ENCODE measurements around the gene CUEDC1.
"Not testable (repeated sequence)": the region's sequence is repeated elsewhere in the genome, so short reads cannot be mapped to it uniquely, and the experiment has no call there.

Gene CUEDC1

DNA sequence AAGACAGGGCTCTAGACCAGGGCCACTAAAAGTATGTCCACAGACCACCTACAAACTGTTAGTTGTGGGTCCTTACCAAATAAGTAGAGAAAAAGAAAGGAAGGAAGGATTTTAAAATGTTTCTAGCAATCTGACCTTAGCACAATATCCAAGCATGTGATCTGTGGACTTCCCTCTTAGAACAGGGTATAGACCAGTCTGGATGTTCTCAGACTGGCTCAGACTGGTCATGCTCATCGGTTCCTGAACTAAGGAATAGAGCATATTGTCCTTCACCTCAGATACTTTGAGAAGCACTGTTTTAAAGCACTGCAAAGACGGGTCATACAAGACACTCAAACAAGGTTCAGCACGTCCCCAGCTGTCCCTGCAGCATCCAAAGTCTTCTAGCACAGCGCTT lies 25.8 kb downstream of the CUEDC1 start:
- no peak for DNase-seq (ENCODE audit: insufficient read length, low spot score)
- TF ChIP-seq SPI1 (IDR thresholded peaks at IDR 0.05; ENCODE audit: low read depth, low read length), result no peak
- TF ChIP-seq POLR2A (IDR thresholded peaks at IDR 0.05; ENCODE audit: low read depth, low read length), result no peak
- TF ChIP-seq POLR2AphosphoS5 (IDR thresholded peaks at IDR 0.05; ENCODE audit: low read depth, low read length), result no peak
- no peak for TF ChIP-seq PAX5 (IDR thresholded peaks at IDR 0.05; ENCODE audit: insufficient read depth, low read length, severe bottlenecking)
- TF ChIP-seq TAF1 (IDR thresholded peaks at IDR 0.05; ENCODE audit: low read depth, low read length), result no peak
- no peak for TF ChIP-seq POU2F2 (IDR thresholded peaks at IDR 0.05; ENCODE audit: low read depth, low read length)
- FAIRE-seq, result no peak

DNA sequence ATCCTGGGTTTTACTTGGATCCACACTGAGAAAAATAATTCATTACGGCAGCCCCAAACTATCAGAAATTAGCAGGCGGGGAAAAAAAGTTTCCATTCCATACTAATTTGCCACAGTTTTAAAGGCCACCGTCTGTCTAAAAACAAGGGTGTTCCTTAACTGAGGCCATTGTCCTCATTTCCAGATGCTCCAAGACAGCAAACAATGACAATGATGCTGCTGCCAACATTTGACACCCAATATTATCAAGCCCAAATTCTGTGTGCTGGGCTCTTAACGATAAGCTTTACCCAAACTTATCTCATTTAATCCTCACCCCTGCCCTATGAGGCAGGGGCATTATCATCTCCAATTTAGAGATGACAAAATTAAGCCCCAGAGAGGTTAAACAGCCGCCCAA lies 26.3 kb downstream of the CUEDC1 start:
- FAIRE-seq (no peak), DNase-seq (ENCODE audit: insufficient read length, low spot score) (no peak)
- TF ChIP-seq POLR2AphosphoS5 (IDR thresholded peaks at IDR 0.05; ENCODE audit: low read depth, low read length), result no peak
- no peak for TF ChIP-seq SPI1 (IDR thresholded peaks at IDR 0.05; ENCODE audit: low read depth, low read length)
- no peak for TF ChIP-seq POU2F2 (IDR thresholded peaks at IDR 0.05; ENCODE audit: low read depth, low read length)
- no peak for TF ChIP-seq TAF1 (IDR thresholded peaks at IDR 0.05; ENCODE audit: low read depth, low read length)
- TF ChIP-seq PAX5 (IDR thresholded peaks at IDR 0.05; ENCODE audit: insufficient read depth, low read length, severe bottlenecking), result no peak
- no peak for TF ChIP-seq POLR2A (IDR thresholded peaks at IDR 0.05; ENCODE audit: low read depth, low read length)

DNA sequence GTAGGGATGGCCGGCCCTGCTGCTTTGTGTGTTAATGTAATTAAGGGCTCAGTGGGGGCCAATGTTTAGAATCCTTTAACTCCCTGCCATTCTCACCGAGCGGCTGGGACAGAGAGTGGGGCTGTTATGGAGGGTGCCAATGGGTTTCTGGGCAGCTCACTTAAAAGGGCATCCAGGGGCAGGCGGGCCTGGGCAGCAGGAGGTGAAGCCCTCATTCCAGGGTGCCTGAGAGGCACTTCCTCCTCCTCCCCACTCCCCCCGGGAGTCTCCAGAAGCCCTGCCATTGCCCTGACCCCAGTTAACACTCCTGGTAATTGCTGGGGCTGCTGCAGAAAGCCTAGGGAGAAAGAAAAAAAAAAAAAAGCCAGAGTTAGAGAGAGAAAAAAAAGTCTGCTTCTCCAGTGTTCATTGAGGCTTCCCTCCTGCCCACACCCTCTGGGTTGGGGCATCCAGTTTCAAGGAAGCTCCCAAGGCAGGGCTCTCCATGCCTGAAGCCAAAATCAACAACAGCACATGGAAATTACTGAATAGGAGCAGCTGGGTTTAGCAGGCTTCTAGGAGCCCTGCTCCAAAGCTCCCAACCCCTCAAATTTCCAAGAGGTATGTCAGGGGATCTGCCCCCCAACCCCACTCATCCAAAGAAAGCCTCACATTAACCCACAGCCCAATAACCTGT lies 28.0 kb downstream of the CUEDC1 start:
- DNase-seq (ENCODE audit: insufficient read length, low spot score), result no peak
- FAIRE-seq, result no peak
- TF ChIP-seq TAF1 (IDR thresholded peaks at IDR 0.05; ENCODE audit: low read depth, low read length) (no peak), SPI1 (IDR thresholded peaks at IDR 0.05; ENCODE audit: low read depth, low read length) (no peak), POU2F2 (IDR thresholded peaks at IDR 0.05; ENCODE audit: low read depth, low read length) (no peak), PAX5 (IDR thresholded peaks at IDR 0.05; ENCODE audit: insufficient read depth, low read length, severe bottlenecking) (no peak), POLR2AphosphoS5 (IDR thresholded peaks at IDR 0.05; ENCODE audit: low read depth, low read length) (no peak), POLR2A (IDR thresholded peaks at IDR 0.05; ENCODE audit: low read depth, low read length) (no peak)

DNA sequence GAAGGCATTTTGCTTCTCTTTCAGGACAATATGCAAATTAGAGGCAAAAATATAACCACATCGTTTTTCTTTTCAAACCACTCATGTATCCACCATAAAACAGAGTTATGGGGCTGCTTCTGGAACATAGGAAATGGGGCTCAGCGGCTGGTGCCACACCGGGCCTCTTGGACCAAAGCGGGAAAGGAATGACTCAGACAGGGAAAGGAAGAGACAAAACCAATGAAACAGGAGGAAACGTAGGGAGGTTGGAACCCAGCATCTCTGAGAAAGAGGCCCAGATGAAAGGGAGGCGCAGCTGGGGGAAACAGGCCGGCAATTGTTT lies 28.5 kb downstream of the CUEDC1 start:
- no peak for FAIRE-seq
- TF ChIP-seq TAF1 (IDR thresholded peaks at IDR 0.05; ENCODE audit: low read depth, low read length), result no peak
- DNase-seq (ENCODE audit: insufficient read length, low spot score), result no peak

DNA sequence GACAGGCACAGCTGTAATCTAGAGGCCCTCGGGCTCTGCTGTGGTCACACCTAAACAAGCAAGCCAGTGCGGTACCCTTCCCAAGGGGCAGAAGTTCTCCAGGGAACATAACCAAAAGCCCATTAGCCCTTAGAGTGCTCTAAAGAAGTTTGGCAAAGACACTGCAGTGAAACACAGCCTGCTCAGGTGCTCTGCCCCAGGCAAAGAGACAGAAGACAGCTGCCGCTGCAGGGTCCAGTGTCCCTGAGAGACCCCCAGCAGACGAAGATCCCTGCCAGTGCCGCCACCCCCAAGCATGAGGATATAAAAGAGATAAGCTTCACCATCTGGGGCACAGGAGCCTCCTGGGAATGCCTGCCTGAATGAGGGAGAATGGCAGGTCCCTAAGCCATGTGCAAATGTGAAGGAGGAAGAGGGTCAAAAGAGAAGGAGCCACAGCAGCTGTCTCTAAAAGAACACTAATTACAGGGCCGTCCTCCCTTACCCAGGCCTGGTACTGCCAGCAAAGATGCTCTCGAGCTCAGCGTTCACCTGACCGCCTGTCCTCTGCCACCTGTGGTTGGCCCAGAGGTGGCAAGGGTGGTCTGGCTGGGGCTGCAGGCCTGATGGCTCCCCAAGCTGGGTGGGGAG lies 29.7 kb downstream of the CUEDC1 start:
- DNase-seq (ENCODE audit: insufficient read length, low spot score) (no peak), FAIRE-seq (no peak)
- TF ChIP-seq TAF1 (IDR thresholded peaks at IDR 0.05; ENCODE audit: low read depth, low read length), result no peak
- no peak for TF ChIP-seq PAX5 (IDR thresholded peaks at IDR 0.05; ENCODE audit: insufficient read depth, low read length, severe bottlenecking)
- no peak for TF ChIP-seq POLR2AphosphoS5 (IDR thresholded peaks at IDR 0.05; ENCODE audit: low read depth, low read length)
- TF ChIP-seq POU2F2 (IDR thresholded peaks at IDR 0.05; ENCODE audit: low read depth, low read length), result no peak
- TF ChIP-seq SPI1 (IDR thresholded peaks at IDR 0.05; ENCODE audit: low read depth, low read length), result no peak
- TF ChIP-seq POLR2A (IDR thresholded peaks at IDR 0.05; ENCODE audit: low read depth, low read length), result no peak

DNA sequence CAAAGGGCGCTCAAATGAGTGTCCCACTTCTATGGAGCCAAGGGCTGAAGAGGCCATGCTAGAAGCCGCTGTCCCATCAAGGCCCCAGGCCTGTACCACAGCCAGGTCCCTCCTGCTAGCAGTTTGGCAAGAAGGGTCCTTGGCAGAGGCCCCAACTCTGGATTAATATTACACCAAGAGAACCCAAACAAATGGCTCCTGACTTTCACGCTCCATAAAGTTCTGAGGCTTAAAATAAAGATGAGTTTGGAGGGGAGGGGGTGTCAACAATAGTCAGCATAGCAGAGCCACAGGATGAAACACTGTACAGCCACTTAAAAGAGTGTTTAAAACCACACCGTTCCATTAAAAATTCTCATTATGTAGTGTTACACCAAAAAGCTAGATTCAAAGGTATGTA lies 30.5 kb downstream of the CUEDC1 start:
- FAIRE-seq (no peak), DNase-seq (ENCODE audit: insufficient read length, low spot score) (no peak)
- TF ChIP-seq TAF1 (IDR thresholded peaks at IDR 0.05; ENCODE audit: low read depth, low read length) (no peak), PAX5 (IDR thresholded peaks at IDR 0.05; ENCODE audit: insufficient read depth, low read length, severe bottlenecking) (no peak), POLR2A (IDR thresholded peaks at IDR 0.05; ENCODE audit: low read depth, low read length) (no peak), SPI1 (IDR thresholded peaks at IDR 0.05; ENCODE audit: low read depth, low read length) (no peak), POU2F2 (IDR thresholded peaks at IDR 0.05; ENCODE audit: low read depth, low read length) (no peak)

DNA sequence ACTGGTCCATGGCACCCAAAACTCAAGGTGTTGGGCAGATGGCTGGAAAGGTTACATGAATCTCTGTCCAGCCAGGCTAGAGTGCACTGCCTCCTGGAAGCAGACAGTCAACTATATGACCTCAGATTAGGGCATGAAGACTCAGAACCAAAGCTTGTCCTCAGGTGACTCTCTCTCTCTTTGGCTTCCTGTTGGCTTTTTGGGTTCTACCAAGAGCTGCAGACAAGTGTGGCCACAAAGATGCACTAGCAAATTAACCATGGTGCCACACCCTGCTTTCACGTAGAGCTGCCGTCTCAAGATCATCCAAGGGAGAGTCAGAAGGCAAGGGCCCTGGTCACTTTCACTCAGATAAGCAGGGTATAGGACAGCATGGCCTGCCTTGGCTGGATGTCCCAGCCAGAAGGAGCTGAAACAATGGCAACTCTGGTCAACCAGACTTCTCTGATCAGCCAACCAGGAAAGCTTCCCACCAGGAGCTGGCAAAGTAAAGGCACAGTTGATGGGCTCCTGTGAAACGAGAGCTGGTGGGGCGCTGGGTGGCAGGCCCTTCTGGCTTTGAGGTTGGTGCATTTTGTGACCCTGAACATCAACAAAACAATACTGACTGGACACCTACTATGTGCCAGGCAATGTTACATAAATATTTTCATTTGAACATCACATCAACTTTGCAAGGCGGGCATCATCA lies 31.9 kb downstream of the CUEDC1 start:
- TF ChIP-seq TAF1 (IDR thresholded peaks at IDR 0.05; ENCODE audit: low read depth, low read length), result no peak
- no peak for TF ChIP-seq POU2F2 (IDR thresholded peaks at IDR 0.05; ENCODE audit: low read depth, low read length)
- TF ChIP-seq SPI1 (IDR thresholded peaks at IDR 0.05; ENCODE audit: low read depth, low read length), result no peak
- TF ChIP-seq PAX5 (IDR thresholded peaks at IDR 0.05; ENCODE audit: insufficient read depth, low read length, severe bottlenecking), result no peak
- TF ChIP-seq POLR2AphosphoS5 (IDR thresholded peaks at IDR 0.05; ENCODE audit: low read depth, low read length), result no peak
- FAIRE-seq, result no peak
- DNase-seq (ENCODE audit: insufficient read length, low spot score), result no peak

DNA sequence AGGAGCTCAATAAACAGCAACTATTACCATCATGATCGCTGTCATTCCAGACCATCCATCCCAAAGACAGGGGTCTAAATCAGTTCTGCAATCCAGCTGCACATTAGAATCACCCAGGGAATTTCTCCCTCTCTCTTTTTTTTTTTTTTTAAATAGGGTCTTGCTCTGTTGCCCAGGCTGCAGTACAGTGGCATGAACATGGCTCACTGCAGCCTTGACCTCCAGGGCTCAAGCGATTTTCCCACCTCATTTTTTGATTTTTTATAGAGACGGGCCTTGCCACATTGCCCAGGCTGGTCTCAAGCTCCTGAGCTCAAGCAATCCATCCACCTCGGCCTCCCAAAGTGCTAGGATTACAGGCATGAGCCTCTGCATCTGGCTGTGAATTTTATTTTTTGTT lies 32.5 kb downstream of the CUEDC1 start:
- DNase-seq (ENCODE audit: insufficient read length, low spot score); FAIRE-seq: not testable (repeated sequence)

DNA sequence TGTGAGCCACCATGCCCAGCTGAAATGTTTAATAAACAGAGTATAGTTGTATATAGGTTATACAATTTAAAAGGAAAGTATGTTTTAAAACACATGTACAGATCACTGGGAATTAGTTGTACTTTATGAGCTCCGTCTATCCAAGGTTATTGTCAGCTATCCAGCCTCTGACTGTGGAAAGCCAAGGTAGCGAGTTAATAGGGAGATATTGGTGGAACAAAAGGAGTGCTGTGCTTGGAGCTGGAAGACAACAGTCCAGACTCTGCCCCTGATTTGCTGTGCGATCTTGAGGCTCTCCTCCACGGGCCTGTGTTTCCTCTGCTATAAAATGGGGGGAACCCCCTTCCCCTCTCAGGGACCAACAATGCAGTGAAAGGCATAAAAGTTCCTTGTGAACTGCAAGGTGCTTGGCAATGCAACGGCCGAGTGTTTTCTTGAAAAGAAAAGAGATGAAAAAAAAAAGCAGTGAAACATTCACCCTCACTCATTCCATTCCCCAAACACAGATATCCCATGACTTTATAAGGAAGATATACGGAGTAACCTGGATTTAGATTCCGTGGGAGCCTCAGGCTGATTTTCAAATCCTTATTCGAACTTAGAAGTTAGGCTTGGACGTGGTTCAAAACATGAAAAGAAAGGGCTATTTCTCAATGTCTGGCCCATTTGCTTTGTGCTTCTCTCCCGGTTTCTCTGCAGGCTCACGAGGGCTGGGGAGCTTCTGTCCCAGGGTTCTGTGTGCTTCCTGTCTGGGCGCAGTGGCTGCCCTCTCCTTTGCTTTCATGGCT lies 34.1 kb downstream of the CUEDC1 start:
- no peak for TF ChIP-seq POLR2A (IDR thresholded peaks at IDR 0.05; ENCODE audit: low read depth, low read length)
- no peak for TF ChIP-seq SPI1 (IDR thresholded peaks at IDR 0.05; ENCODE audit: low read depth, low read length)
- no peak for TF ChIP-seq PAX5 (IDR thresholded peaks at IDR 0.05; ENCODE audit: insufficient read depth, low read length, severe bottlenecking)
- no peak for TF ChIP-seq POLR2AphosphoS5 (IDR thresholded peaks at IDR 0.05; ENCODE audit: low read depth, low read length)
- no peak for TF ChIP-seq POU2F2 (IDR thresholded peaks at IDR 0.05; ENCODE audit: low read depth, low read length)
- no peak for TF ChIP-seq TAF1 (IDR thresholded peaks at IDR 0.05; ENCODE audit: low read depth, low read length)
- FAIRE-seq, result no peak

More for the DNA sequence above, 34.1 kb downstream of the CUEDC1 start:
- no peak for DNase-seq (ENCODE audit: insufficient read length, low spot score)
